ENCODE results near the gene GCC2.
"Not testable (repeated sequence)": the region's sequence is repeated elsewhere in the genome, so short reads cannot be mapped to it uniquely, and the experiment has no call there.

The GCC2 gene

DNA sequence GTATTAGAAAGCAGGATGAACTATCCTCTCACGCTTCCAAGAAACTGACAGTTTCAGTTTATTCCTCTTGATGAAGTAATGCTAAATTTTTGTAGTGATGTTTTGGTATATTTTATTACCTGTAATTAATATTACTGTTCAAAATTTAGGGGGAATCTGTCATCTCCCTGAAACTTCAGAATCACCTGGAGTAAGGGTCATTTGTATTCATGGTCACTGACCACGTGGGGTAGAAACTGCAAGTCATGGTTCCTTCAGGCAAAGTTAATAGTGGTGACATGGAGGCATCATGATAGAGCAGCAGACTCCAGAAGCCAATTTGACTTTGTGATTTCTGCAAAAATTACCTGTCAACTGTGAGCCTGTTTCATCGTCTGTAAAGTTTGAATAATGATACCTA lies 47.2 kb downstream of the GCC2 start:
- in situ Hi-C loops (cut with HindIII; ENCODE audit: low sequenced_read_pairs), result not testable (repeated sequence)

DNA sequence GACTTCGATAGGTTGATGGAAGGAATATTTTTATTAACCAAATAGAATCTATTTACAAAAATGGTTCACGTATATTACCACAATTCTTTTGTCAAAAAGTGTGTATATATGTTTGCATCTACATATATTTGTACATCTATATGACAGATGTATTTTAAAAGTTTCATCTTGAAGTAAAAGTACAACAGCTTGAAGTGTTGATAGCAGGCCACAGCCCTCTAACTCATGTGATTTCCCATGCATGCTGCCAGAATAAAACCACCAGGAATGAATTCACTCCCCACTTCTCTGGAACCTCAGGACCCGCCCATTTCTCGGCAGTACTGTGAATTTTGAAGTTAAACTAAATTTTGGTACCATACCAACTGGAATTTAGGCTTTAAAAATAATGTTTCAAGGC lies 58.6 kb downstream of the GCC2 start:
- in situ Hi-C loops (cut with HindIII; ENCODE audit: low sequenced_read_pairs), result not testable (repeated sequence)

DNA sequence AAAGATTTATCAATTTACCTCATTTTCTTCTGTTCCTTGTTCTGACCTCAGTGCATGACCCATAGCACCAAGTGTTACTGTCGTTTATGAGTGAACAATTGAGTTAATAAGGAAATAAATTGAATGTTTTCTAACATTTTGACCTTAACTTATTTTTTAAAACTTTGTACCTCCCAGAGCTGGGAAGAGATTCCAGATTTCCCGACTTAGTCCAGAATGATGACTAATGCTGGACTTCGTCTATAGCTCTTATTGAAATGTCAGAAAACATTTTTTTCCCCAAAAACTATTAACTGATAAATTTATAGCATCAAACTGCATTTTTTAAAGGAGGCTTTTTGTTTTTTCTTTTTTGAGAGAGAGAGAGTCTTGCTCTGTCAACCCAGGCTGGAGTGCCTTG lies 63.4 kb downstream of the GCC2 start:
- in situ Hi-C loops (cut with HindIII; ENCODE audit: low sequenced_read_pairs), result not testable (repeated sequence)

DNA sequence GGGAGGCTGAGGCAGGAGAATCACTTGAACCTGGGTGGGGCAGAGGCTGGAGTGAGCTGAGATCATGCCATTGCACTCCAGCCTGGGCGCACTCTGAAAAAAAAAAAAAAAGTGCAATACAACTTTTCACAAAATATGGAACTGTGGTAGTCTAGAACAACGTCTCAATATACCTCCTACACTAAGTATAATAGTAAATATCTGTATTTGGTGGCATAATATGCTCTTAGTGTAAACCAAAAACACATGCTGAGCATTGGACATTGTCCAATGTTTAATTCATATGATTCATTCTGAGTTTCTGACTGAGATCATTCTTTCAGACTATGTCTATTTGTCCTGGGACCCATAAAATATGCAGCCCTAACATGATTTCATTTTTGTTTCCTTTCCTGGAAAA lies 65.5 kb downstream of the GCC2 start:
- in situ Hi-C loops (cut with HindIII; ENCODE audit: low sequenced_read_pairs), result not testable (repeated sequence)

DNA sequence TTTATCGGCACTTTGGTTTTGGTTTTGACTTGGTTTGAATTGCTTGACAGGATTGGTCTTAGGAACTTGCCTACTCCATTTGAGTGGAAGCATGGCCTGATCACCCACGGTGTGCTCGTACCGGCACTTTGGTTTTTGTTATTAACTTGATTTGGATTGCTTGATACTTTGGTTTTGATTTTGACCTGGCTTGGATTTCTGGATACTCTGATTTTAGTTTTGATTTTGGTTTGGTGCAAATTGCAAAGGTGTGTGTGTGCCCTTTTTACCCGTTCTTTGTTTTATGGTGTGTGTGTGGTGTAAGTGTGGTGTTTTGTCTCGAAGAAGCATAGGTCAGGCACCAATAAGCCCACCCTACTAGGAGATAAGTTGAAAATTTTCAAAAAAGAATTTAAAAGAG lies 75.7 kb downstream of the GCC2 start:
- in situ Hi-C loops (cut with HindIII; ENCODE audit: low sequenced_read_pairs), result not testable (repeated sequence)

DNA sequence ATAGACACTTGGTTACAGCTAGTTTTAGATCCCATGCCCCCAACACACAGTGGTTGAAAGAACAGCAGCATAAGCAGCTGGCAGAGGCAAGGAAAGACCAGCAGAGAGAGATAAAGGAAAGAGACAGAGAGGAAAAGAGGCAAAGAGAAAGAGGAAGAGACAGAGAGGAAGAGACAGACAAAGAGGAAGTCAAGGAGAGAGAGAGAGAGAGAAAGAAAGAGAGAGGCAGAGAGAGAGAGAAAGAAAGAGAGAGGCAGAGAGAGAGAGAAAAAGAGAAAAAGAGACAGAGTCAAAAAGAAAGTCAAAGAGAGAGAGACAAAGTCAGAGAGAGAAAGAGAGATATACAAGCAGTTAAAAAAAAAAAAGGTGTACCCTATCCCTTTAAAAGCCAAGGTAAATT lies 76.3 kb downstream of the GCC2 start:
- in situ Hi-C loops (cut with HindIII; ENCODE audit: low sequenced_read_pairs), result not testable (repeated sequence)

DNA sequence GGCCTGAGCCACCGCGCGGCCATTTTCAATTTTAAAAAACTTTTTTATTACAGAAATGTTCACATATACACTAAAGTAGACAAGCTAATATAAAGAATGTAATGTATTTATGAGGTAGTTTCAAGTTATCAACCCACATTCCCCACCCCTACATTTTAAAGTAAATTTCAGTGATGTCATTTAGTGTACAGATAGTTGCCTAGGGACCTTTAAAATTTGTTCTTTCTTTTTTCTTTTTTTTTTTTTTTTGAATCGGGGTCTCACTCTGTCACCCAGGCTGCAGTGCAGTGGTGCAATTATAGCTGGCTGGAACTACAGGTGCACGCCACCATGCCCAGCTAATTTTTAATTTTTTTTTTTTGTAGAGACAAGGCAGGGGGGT lies 82.7 kb downstream of the GCC2 start:
- in situ Hi-C loops (cut with HindIII; ENCODE audit: low sequenced_read_pairs), result no loop called here

DNA sequence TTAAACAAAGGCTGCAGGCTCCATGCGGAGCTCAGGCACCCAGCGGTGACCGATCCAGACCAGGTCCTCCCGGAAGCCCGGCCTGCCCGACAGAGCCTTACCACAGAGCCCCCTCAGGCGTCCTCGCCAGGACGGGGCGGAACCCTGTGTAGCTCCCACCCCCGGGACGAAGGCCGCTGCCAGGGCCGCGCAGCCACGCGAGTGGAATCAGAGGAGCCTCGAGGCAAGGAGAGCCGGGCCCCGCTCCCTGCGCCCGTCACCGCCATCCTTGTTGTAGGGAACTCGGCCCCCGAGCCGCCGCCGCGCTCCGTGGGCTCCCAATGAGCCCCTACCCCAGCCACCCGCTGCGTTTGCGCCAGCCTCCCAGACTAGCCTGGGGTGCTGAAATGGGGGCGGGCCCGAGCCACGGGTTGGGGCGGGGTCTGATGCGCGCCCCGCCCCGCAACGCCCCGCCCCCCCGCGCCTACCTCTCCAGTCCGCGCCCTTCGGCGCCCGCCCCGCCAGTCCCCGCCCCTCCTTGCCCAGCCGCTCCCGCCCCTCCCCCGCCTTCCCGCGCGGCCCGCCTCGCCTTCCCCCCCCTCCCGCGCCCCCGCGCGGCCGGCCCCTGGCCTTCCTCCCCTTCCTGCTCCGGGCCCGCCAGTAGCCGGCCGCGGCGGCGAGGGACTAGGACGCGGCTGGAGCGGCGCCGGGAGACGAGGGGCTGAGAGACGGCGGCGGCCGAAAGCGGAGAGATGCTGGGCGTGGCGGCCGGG lies 85.0 kb downstream of the GCC2 start, which contains the start of gene LIMS1:
TSS of gene LIMS1 (plus strand) at position 639 of the 752 bp plus-strand sequence. CDS start at position 732, 93 bp downstream.
- in situ Hi-C loops (cut with HindIII; ENCODE audit: low sequenced_read_pairs), result no loop called here

DNA sequence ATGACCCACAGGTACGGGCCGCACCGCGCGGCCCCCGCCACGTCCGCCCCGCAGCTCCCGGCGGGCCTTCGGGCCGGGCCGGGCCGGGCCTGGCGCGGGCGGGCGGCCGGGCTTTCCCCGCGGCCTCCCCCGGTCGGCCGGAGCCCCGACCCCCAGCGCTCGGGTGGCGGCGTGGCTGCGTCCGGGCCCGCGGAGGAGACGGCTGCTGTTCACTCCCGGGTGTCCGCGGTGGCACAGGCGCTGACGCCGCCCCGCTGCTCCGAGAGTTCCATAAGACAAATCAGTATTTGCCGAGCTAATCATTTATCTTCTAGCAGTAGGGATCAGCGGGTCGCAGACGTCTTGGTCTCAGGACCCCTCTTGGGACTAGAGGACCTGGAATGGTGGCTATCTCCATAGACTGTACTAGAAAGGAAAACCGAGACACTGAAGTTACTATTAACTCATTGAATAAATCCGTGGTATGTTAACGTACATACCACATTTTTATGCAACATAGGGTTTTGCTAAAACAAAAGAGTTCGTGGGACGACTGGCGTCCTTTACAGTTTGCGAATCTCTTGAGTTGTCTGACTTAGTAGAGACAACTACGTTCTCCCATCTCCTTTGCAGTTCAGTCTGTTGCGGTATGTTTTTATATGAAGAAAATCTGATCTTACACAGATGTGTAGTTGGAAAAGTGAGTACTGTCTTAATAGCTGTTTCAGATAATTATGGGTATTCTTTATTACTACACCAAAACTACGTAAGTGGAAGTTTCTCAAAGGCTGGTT lies 85.8 kb downstream of the GCC2 start:
- in situ Hi-C loops (cut with HindIII; ENCODE audit: low sequenced_read_pairs), result no loop called here

DNA sequence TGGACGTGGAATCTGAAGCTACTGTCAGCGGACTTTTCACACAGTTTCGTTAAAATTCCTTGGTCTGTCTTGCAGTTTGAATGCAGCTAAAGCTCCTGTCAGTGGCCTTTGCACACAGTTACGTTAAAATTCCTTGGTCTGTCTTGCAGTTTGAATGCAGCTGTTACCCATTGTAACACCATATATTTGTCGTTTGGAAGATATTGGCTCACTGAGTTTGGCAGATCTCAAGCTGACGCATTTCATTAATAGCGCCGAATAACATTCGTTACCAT lies 86.3 kb downstream of the GCC2 start:
- in situ Hi-C loops (cut with HindIII; ENCODE audit: low sequenced_read_pairs), result no loop called here

DNA sequence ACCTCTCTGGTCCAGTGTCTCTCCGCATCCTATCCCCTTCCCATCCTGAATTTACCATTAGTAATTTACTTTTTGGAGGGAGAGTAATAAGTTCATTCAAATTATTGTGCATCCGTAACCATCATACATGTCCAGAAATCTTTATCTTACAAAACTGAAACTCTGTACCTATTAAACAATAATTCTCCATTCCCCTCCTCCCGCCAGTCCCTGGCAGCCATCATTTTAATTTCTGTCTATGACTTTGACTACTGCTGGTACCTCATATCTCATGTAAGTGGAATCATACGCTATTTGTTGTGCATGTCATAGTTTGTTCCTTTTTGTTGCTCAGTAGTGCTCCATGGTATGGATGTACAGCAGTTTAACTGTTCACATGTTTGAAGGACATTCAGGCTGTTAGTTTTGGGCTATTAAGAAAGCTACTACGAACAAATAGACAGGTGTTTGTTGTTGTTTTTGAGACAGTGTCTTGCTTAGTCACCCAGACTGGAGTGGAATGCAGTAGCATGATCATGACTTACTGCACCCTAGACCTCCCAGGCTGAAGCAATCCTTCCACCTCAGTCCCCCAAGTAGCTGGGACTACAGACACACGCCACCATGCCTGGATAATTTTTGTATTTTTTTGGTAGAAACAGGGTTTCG lies 87.3 kb downstream of the GCC2 start:
- in situ Hi-C loops (cut with HindIII; ENCODE audit: low sequenced_read_pairs), result no loop called here

DNA sequence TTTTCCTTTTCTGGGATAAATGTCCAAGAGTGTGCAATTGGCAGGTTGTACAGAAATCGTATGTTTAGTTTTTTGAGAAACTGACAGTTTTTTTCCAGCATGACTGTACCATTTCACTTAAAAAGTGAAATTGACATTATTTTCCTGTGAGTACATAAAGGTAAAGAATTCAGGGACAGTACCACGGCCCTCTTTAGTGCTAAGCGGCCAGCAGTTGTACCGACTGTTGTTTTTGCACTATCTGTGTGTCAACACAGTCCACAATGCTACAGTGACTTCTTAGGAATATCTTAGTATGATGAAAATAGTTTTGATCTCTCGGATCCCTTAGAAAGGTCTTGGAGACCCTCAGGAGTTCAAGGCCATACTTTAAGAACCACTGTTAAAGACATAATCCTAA lies 87.9 kb downstream of the GCC2 start:
- in situ Hi-C loops (cut with HindIII; ENCODE audit: low sequenced_read_pairs), result no loop called here

DNA sequence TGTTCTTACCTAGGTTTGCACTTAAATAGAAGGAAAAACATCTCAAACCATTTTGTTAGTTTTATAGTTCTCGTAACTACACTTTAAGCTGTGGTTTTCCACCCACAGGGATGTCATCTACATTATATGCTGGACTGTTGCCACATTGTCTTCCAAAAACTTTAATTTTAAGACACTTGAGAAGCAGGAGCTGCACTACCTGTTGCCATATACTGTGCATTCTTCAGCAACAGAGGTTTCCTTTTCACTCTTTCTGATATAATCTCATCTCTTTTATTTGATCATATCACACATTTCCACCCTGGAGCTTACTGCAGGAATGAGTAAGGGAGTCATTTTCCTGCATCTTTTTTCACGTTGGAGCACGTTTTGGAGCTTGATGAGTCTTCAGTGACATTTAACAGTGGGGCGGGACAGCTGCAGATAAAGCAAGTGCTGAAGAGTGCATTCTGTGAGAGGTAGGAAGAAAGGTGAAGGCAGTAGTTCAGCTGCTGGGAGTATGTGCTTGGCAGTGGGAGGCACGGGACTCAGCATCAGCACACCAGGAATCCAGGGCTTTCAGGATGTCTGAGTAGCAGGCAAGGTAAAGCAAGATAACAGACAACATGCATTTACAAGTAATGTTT lies 89.1 kb downstream of the GCC2 start:
- in situ Hi-C loops (cut with HindIII; ENCODE audit: low sequenced_read_pairs), result no loop called here

DNA sequence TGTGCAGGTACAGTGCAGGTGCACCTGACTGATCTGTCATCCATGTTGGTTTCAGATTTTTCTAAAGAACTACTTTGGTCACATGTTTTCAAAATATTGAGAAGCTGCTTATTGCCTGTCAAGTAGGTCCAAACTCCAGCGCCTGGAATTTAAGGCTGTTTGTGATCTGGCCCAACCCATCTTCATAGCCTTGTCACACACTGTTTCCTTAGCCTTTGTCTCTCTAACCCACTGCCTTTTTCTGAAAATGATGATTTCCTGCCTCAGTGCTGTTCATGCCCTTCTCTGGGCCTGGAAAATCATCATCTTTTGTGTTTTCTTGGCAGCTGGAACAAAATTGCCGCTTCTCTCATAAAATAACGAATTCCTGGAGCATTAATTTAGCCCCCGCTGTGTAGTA lies 92.4 kb downstream of the GCC2 start:
- in situ Hi-C loops (cut with HindIII; ENCODE audit: low sequenced_read_pairs), result no loop called here

DNA sequence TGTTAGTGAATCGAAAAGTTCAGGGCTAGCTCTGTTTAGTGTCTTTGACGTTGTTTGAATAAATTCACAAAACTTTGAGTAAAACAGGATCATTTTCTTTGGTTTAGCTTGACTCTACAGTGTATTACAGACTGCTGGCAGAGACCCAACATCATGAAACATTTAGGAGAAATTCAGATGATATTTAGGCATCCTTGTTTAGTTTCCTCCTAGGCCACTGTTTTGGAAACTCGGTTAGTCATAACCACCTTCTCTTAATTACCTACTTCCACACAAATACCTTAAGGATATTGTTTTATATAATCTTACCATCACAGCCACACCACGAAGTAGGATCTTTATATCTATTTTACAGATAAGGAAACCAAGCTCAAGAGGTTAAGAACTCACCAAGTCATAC lies 93.1 kb downstream of the GCC2 start:
- in situ Hi-C loops (cut with HindIII; ENCODE audit: low sequenced_read_pairs), result no loop called here

DNA sequence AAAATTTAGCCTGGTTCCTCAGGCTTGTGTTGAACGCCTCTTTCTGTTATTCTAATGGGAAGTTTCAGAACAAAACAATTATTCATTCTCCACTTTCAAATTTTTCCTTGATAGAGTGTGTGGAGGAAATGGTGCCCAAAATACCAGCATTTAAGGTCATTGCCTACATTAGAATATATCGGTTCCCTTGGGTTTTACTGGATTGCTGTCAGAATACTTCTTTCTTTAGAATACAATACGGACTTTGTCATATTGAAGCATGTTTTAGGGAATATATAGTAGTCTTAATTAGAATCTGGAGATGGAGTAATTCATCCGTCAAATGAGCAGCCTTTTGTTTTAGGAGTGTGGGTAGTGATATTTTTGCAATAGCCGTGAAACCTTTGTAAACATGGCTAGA lies 98.6 kb downstream of the GCC2 start:
- in situ Hi-C loops (cut with HindIII; ENCODE audit: low sequenced_read_pairs), result no loop called here

DNA sequence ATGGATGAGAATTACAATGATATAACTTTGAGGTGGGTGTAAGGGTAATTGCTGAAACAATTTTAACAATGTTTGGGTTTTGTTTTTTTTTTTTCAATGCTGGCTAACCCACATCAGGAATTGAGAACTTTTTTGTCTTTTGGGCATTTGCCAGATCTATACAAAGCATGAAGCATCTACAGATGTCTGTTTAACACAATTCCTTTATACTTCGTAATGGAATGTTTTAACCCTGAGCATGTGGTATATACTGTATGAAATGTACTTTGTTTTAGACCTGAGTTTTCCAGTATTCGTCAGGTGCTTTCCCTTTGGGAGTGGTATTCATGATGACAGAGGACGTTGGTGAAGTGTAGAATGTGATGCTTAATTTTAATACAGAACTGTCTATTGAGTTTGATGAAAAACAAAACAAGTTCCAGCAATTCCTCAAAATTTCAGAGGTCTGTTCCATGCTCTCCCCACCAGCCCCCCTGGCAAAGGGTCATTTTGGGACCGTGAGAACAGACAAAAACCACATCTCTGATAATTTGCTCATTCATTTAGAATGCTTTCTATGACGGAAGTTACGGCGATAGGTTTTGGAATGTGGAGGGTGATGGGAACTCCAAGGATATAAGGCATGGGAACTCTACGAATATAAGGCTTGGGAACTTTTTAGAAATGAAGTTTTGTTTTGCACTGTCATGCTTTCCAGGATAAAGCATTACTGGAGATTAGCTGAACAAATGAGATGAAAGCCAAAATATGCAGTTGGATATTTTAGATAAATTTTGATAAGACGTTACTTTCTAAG lies 99.4 kb downstream of the GCC2 start:
- in situ Hi-C loops (cut with HindIII; ENCODE audit: low sequenced_read_pairs), result no loop called here

DNA sequence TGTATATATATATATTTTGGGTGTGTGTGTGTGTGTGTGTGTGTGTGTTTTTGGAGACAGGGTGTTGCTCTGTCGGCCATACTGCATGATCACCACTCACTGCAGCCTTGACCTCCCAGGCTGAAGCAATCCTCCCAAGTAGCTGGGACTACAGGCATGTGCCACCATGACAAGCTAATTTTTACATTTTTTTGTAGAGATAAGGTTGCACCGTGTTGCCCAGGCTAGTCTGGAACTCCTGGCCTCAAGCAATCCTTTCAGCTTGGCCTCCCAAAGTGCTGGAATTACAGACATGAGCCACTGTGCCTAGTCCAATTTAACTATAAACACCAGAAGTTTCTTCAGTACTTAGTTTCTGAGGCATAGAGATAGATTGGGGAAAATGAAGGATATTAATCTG lies 103.6 kb downstream of the GCC2 start:
- in situ Hi-C loops (cut with HindIII; ENCODE audit: low sequenced_read_pairs), result no loop called here

DNA sequence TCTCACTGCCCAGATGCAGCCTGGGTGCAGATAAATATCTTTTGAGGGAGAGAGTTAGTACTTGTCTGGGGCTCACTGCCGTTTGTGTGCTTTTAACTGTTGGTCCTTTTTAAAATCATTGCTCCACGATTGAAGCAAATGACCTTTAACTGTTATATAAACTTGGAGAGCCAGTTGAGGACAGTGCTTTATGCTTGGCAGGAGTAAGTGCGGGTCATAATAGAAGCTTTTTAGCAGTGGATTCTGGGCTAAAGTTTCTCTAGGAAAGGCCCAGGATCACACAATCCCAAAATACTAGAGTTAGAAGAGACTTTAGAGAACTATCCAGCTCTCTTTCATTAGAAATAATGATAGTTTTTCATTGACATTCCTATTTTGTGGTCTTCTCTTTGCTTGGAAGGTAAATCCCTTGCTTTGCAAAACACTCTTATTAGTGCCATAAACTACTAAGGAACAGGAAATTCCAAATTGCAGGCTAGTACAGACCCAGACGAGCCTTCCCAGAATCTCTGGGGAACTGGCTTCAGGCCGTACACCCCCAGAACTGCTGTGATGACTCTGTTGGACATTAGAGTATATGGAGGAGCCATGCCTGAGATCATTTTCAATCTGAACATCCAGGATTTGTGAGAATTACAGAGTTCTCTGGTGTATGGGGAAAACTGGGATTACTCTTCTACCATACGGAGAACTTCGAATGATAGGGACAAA lies 104.4 kb downstream of the GCC2 start:
- in situ Hi-C loops (cut with HindIII; ENCODE audit: low sequenced_read_pairs), result no loop called here

DNA sequence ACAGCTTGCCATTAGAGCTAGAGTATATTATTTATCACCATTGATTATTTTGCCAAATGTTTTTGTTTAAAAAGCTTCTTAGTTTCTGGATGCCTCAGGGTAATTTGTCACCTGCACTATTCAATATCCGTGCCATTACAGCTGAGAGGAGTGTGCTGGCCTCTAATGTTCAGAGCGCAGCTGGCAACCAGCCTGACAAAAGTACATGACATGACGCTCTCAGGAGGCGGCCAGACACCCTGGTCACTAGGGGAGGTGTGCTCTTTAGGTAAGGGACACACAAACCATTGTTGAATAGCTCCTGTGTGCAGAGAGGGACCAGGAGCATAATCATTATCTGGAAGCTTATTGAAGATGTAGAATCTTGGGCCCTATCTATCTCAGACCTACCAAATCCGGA lies 105.5 kb downstream of the GCC2 start:
- in situ Hi-C loops (cut with HindIII; ENCODE audit: low sequenced_read_pairs), result no loop called here
